Measurements from ENCODE around the gene GPR161. TPM values are rescaled to one million over a fixed set of nuclear protein-coding genes. Genes with fewer than 3 reads are reported as not detected.

Gene GPR161
- total and polyA plus RNA-seq, 10 of the 15 experiments (the other 5 are each of a cell fraction or from before 2014, with no cell fraction given): 0.07 to 0.49 (median 0.34) TPM; not detected in 2

DNA sequence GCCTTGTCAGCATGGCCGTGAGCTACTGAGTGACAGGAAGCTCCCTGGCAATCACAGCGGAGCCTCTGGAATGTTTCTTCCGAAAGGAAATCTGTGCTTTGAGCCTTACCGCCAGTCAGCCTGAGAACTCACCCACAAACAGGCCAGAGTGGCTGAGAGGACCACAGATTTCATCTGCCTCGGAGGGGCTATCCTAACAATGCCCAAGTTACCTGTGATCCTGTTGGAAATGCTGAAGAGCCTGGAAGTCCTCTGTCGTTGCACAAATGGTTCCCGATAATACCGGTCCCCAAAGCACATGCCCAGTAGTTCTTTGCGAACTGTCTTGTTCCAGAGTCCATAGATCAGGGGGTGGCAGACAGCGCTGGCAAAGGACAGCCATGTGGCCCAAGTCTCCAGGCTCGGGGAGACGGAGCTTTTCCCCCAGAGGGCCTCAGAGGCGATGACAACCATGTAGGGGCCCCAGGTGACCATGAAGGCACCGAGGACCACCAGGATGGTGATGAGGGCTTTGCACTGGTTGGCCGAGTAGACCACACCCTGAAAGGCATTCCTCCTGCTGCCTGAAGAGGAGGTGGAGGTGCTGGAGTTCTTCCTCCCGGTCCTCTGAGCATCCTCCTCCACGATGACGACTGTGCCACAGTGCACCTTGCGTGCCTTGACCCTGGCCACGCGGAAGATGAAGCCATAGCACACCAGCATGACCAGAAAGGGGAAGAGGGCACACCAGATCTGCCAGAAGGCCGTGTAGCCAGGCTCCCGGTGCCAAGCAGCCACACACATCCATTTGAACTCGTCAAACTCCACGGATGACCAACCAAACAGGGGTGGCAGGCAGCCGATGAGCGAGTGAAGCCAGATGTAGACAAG is 40.2 kb downstream of the GPR161 start:
- in situ Hi-C loops (cut with MboI): no loop called here

DNA sequence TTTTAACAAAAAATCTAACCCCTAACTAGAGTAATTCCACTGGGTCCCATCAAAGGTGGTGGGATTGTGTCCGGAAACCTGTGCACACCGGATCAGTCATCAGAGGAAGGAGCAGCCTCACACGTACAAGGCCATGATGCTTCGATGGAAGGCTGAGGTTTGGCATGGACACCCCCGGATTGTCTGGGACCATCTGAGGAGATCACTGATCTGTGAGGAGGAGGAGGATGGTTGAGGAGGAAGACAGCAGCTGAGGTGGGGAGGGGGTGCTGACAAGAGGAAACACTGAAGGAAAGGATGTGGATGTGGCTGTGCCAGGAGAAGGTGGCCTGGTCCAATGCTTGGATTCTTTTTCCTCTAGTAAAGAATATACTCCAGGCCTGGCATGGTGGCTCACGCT is 41.3 kb downstream of the GPR161 start:
- H3K27me3 ChIP-seq (replicated peaks in 1 of 2; ENCODE audit: control insufficient read depth in 2 of 2, insufficient read depth in 2 of 2, low read length in 1 of 2): no peaks in the 10 kb centered on the region; a peak in 1 of 4 replicates
- no peak overlapping the region for H3K4me2 ChIP-seq (ENCODE audit: control insufficient read depth, insufficient read depth)
- WGBS (ENCODE audit: insufficient coverage, insufficient replicate concordance, low lambda C conversion rate, missing lambda C conversion rate): 54% methylated on average over 6 of the region's 6 CpGs
- no peak overlapping the region for H2AFZ ChIP-seq (ENCODE audit: control insufficient read depth, low read depth, low read length)
- in situ Hi-C loops (cut with MboI) (no loop called here), intact Hi-C loops (cut with micrococcal nuclease; ENCODE audit: unreplicated experiment) (no loop called here)
- BruUV-seq (replicated peaks): no TSS peak
- ChIA-PET SMC1A (ENCODE audit: uncharacterized antibody, unreplicated experiment) (interaction anchor here (1.4 kb wide), 1 partner anchor 13 kb away, joined by 4 read pairs; no protein-coding TSS in a partner anchor), CTCF (interaction anchor here (1.6 to 4.6 kb wide), 2 partner anchors 10 to 12 kb away, joined by 6 to 30 read pairs; no protein-coding TSS in a partner anchor), POLR2A (no interaction called here), RAD21 (ENCODE audit: unreplicated experiment) (no interaction called here)
- ATAC-seq: no peak
- no peak overlapping the region for H3K27ac ChIP-seq (ENCODE audit: control insufficient read depth, insufficient read depth)
- H3K36me3 ChIP-seq (ENCODE audit: control insufficient read depth in 2 of 2, insufficient read depth in 2 of 2, low read length in 1 of 2): no peaks in the 10 kb centered on the region
- no peaks in the 10 kb centered on the region for H3K79me2 ChIP-seq (ENCODE audit: control insufficient read depth, insufficient read depth, low read length)
- FAIRE-seq: no peak
- H3K4me3 ChIP-seq: no peak overlapping the region
- H3K4me1 ChIP-seq (ENCODE audit: control insufficient read depth, insufficient read depth, low read length): no peaks in the 10 kb centered on the region
- DNase-seq (ENCODE audit: low read depth, low spot score): no peak
- no peak overlapping the region for H3K9ac ChIP-seq (ENCODE audit: control insufficient read depth, insufficient read depth, low read length)
- H3K9me3 ChIP-seq (replicated peaks; ENCODE audit: control insufficient read depth, insufficient read depth, low read length): no peaks in the 10 kb centered on the region
- no peaks in the 10 kb centered on the region for H4K20me1 ChIP-seq (ENCODE audit: control insufficient read depth, insufficient read depth)
- TF ChIP-seq SRF (IDR thresholded peaks at IDR 0.05; ENCODE audit: low read depth in 2 of 2, low read length in 2 of 2) (no peak), ETV6 (conservative IDR thresholded peaks at IDR 0.05 in 1 of 2, IDR thresholded peaks at IDR 0.05 in 1 of 2; ENCODE audit: borderline replicate concordance in 1 of 2, low read depth in 1 of 2) (no peak), KLF5 (IDR thresholded peaks at IDR 0.05; ENCODE audit: partially characterized antibody) (no peak), TAF1 (IDR thresholded peaks at IDR 0.05; ENCODE audit: borderline replicate concordance, low read depth, low read length) (no peak), JUNB (IDR thresholded peaks at IDR 0.05) (no peak), SMAD5 (IDR thresholded peaks at IDR 0.05; ENCODE audit: low read depth) (no peak), SPI1 (IDR thresholded peaks at IDR 0.05; ENCODE audit: borderline replicate concordance, insufficient read depth, low read depth, low read length) (no peak), CEBPB (IDR thresholded peaks at IDR 0.05; ENCODE audit: borderline replicate concordance in 1 of 2, low read depth in 2 of 2, low read length in 2 of 2) (no peak), CBFB (IDR thresholded peaks at IDR 0.05; ENCODE audit: low read depth) (no peak), ZNF274 (IDR thresholded peaks at IDR 0.05; ENCODE audit: insufficient read depth, insufficient read length) (no peak)
- TF ChIP-seq, protein P1, sequence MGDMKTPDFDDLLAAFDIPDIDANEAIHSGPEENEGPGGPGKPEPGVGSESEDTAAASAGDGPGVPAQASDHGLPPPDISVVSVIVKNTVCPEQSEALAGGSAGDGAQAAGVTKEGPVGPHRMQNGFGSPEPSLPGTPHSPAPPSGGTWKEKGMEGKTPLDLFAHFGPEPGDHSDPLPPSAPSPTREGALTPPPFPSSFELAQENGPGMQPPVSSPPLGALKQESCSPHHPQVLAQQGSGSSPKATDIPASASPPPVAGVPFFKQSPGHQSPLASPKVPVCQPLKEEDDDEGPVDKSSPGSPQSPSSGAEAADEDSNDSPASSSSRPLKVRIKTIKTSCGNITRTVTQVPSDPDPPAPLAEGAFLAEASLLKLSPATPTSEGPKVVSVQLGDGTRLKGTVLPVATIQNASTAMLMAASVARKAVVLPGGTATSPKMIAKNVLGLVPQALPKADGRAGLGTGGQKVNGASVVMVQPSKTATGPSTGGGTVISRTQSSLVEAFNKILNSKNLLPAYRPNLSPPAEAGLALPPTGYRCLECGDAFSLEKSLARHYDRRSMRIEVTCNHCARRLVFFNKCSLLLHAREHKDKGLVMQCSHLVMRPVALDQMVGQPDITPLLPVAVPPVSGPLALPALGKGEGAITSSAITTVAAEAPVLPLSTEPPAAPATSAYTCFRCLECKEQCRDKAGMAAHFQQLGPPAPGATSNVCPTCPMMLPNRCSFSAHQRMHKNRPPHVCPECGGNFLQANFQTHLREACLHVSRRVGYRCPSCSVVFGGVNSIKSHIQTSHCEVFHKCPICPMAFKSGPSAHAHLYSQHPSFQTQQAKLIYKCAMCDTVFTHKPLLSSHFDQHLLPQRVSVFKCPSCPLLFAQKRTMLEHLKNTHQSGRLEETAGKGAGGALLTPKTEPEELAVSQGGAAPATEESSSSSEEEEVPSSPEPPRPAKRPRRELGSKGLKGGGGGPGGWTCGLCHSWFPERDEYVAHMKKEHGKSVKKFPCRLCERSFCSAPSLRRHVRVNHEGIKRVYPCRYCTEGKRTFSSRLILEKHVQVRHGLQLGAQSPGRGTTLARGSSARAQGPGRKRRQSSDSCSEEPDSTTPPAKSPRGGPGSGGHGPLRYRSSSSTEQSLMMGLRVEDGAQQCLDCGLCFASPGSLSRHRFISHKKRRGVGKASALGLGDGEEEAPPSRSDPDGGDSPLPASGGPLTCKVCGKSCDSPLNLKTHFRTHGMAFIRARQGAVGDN (IDR thresholded peaks at IDR 0.05): no peak

More for the DNA sequence above, 40.2 kb downstream of the GPR161 start:
- Histone ChIP-seq H3K36me3 (ENCODE audit: control insufficient read depth in 2 of 2, insufficient read depth in 2 of 2, low read length in 1 of 2) (no peaks in the 10 kb centered on the region), H3K9ac (ENCODE audit: control insufficient read depth, insufficient read depth, low read length) (no peak overlapping the region), H3K4me3 (no peak overlapping the region), H3K9me3 (replicated peaks; ENCODE audit: control insufficient read depth, insufficient read depth, low read length) (no peaks in the 10 kb centered on the region), H4K20me1 (ENCODE audit: control insufficient read depth, insufficient read depth) (no peaks in the 10 kb centered on the region), H3K4me1 (ENCODE audit: control insufficient read depth, insufficient read depth, low read length) (no peaks in the 10 kb centered on the region), H3K27ac (ENCODE audit: control insufficient read depth, insufficient read depth) (no peak overlapping the region), H3K79me2 (ENCODE audit: control insufficient read depth, insufficient read depth, low read length) (no peaks in the 10 kb centered on the region), H3K4me2 (ENCODE audit: control insufficient read depth, insufficient read depth) (no peak overlapping the region), H3K27me3 (replicated peaks in 1 of 2; ENCODE audit: control insufficient read depth in 2 of 2, insufficient read depth in 2 of 2, low read length in 1 of 2) (no peaks in the 10 kb centered on the region; a peak in 1 of 4 replicates), H2AFZ (ENCODE audit: control insufficient read depth, low read depth, low read length) (no peak overlapping the region)
- no peak for FAIRE-seq
- CTCF ChIA-PET: interaction anchor here (1.4 kb wide), 1 partner anchor 14 kb away, joined by 3 read pairs; no protein-coding TSS in a partner anchor
- intact Hi-C loops (cut with micrococcal nuclease; ENCODE audit: unreplicated experiment): no loop called here
- TF ChIP-seq YY1 (IDR thresholded peaks at IDR 0.05; ENCODE audit: low read depth, low read length): no peak
- no peak for DNase-seq (ENCODE audit: low read depth, low spot score)
- POLR2A ChIA-PET: no interaction called here
- 55% methylated on average over 27 of the region's 27 CpGs for WGBS (ENCODE audit: insufficient coverage, insufficient replicate concordance, low lambda C conversion rate, missing lambda C conversion rate)
- ATAC-seq: no peak
- SMC1A ChIA-PET (ENCODE audit: uncharacterized antibody, unreplicated experiment): no interaction called here
- RAD21 ChIA-PET (ENCODE audit: unreplicated experiment): no interaction called here
- no TSS peak for BruUV-seq (replicated peaks)
